Measurements from ENCODE around the gene TLR8.
"Not testable (repeated sequence)": the region's sequence is repeated elsewhere in the genome, so short reads cannot be mapped to it uniquely, and the experiment has no call there.

Gene TLR8

DNA sequence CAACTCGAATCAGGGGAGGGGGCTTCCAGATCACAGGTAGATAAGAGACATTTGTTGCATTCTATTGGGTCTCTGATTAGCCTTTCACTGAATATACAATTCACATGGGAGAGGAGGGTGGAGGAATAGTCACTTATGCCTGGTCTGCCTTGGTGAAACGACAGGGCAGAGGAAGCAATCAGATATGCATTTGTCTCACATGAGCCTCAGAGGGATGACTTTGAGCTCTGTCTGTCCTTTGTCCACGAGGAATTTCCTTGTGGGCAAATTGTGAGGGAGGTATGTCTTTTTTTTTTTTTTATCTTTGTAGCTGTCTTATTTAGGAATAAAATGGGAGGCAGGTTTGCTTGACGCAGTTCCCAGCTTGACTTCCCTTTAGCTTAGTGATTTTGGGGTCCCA is 40.0 kb downstream of the TLR8 start:
- no peak for DNase-seq (ENCODE audit: low read depth in 2 of 2)

DNA sequence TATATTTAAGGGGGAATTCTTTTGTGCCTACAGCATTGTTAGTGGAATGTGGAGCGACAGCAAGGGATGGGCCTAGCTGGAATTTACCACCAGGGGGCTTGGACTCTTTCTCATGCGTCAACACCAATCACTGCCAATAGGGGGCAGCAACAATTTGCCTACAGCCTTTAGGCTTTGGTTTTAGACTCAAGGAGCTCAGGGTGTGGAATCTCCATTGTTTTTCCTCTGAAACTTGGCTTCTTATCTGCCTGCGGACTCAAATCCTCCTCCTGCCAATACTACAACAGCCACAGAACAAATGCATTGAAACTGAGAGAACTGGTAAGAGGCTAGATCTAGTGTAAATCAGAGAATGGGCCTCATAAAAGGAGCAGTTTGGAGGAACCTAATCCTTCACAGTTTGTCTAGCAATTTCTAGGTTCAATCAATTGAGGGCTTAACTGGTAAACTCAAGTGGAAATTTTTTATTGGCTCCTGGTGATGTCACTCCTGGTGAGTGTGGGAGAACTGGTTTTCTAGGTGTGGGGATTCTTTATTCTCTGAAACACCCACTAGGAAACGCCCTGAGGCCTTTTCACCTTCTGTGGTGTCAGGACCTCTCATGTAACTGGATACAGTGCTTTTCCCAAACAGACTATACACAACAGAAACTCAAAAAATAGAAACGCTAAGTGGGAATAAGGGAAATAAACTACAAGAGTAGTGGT is 40.6 kb downstream of the TLR8 start:
- peak; percentile 45 to 49 for DNase-seq (ENCODE audit: low read depth in 2 of 2)

DNA sequence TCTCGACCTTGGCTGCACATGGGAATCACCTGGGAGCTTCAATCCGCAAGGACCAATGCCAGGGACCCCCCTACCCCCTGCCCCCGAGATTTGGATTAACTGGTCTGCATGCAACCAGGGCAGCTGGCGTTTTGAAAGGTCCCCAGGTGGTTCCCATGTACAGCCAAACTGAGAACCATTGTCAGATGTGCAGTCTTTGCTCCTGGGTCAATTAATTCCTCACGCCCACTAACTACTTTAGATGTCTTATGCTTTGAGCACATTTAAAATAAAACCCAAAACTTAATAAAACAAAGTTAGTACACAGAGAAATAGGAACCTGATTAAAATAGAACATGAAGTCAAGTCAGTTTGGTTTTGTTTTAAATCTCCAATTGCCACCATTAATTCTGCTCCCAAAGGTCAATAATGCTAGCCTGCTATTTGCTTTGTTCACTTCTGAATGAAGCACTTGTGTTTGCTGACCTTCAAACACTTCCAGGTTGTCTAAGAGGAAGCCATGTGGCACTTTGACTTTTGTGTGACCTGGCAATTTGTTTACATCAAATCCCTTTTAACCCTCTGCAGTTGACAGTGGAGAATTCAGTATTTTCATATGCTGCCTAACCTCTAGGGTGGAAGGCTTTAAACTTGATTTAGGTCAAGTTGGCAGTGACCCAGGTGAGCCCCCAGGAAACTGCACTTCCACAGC is 41.3 kb downstream of the TLR8 start:
- DNase-seq (ENCODE audit: low read depth in 2 of 2) = no peak

DNA sequence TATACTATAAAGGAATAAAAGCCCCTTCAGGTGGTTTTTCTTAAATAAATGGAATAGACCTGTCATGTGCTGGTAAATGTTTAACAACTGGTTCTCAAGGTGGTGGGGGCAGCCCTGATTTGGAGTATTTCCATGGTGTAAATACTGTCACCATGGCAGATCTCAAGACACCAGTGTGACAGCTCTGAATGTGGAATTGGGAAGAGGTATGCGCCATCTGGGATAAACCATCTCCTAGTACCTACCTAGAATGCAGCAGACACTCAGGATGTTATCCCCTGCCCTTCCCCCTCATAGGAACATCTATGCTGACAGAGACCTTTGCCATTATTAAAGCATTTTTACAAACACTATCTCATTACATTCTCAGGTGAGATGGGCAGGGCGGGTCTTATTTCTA is 42.1 kb downstream of the TLR8 start:
- no peak for DNase-seq (ENCODE audit: low read depth in 2 of 2)

DNA sequence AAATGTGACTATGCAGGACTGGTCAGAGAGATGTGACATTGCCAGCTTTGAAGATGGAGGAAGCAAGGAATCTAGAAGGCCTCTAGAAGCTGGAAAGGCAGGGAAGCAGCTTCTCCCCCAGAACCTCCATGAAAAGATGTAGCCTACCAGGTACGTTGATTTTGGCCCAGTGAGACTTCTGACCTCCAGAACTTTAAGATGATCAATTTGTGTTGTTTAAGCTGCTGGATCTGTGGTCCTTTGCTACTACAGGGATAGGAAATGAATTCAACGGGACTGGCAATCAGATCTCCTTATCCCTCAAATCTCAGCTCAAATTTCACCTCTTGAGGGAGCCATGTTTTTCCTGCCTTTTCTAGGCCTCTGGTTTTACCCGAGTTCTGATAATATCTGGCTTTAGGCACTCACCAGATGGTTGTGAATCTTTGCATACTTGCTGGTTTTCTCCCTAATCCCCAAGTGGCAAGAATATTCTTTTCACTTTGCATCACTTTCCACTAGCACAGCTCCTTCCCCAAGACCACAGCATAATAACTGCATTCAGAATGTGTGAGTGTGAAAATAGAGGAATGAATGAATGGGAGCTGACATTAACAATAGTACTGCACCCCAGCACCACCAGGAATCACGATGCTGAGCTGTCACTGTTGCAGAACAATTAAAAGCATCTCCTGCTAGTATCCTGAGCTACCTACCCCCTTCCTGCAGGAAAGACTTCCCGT is 42.9 kb downstream of the TLR8 start:
- DNase-seq (ENCODE audit: low read depth in 2 of 2) = no peak

DNA sequence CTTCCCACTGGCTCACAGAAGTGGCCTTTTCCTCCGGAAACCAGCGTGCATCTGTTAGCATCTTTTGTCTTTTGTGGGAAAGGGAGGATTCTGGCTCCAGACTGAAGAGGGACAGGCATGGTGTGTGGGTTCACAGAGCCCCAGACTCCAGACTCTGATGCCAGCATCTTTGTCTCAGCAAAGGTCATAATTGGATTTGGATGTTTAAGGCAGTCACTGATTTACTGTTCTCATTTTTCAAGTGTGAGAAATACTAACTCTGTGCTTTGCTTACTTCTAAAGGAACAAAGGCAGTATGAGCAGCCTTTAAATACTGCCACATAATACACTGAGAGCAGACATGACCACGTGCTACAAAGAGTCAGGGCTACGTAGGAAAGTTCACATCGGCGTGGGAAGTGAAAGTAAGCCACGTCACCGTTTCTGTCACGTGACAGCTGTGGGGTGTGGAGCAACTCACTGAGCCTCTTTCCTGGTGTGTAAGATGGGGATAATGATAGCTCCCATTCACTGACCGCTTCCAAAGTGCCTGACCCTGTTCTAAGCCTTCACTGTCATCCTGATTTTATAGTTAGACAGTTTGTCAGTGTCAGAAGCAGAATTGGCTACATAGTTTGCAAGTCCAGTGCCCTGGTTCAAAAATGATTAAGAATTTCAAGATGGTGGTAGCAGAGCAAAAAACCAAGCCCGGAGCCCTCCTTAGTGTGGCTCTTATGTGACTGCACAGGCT is 43.7 kb downstream of the TLR8 start:
- no peak for DNase-seq (ENCODE audit: low read depth in 2 of 2)

DNA sequence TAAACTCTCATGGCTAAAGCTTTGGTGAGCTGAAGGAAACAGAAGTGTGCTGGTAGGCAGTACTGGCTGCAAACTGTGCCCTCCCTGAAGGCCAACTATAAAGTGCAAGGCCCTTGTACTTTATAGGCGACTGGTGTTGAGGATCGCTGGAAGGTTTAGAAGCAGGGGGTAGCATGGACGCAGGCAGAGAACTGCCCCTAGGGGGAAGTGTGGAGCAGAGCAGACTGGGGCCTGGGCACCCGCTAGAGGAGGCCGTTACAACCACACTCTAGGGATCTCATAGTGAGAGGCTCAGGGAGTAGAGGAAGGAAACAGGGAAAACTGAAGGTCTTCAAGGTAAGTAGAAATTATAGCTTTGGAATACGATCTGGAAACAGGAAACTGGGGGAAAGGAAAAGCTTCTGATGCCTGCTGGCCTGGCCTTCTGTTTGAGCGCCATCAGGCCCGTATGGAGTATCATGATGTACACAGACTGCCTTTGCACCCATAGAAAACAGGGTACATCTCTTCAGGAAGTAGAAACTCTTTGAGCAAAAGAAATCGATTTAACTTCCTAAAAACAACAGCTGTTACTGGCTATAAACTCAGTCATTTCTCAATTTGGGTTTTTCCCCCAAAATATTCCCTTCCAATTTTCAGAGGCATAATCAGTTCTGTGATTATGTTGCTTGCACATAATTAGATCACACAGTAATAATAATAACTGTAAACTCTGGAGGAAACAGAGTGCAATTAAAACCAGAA is 44.6 kb downstream of the TLR8 start:
- no peak for DNase-seq (ENCODE audit: low read depth in 2 of 2)

DNA sequence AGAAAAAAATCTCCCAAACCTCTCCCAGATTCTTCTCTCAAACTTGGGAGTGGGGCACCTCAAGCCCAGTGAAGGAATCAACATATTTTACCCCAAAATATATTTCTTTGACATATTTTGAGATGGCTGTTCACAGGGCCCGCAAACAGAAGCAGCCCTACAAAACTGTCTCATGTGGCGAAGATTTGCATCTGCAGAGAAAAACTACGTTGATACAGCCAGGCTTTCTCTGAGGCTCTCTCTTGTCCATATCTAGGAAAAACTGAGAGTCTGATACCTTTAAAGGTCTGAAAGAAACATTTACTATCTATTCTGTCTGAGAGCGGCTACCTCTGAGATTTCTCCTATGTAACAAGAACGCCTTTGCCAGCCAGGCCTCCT is 45.2 kb downstream of the TLR8 start:
- DNase-seq (ENCODE audit: low read depth in 2 of 2) = no peak

DNA sequence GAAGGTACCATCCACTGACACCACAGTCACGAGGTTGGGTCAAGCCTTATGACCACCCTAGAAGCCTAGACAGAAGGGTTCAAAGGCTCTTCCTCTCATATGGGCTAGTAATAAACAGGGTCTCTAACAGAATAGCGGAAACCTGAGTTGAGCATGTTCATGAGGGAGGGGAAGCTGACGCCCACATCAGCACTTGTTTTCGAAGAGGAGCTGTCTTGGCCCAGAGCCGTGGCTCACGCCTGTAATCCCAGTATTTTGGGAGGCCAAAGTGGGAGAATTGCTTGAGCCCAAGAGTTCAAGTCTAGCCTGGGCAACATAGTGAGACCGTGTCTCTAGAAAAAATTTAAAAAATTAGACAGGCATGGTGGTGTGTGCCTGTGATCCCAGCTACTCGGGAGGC is 47.0 kb downstream of the TLR8 start:
- no peak for DNase-seq (ENCODE audit: low read depth in 2 of 2)

DNA sequence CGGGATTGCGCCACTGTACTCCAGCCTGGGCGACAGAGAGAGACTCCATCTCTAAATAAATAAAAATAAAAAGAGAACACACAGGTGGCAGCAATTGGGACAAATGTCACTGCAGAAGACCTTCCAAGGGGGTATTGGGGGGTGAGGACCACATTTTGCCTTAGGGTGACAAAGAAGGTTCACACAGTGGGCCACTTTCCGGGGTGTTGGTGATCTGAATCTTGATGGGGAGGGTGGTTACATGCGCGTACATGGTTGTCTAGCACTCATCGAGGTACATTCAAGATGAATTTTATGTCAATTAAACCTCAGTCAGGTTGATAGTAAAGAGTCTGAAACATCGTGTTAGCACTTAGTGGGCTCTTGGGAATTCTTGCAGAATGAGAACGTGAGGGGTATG is 48.0 kb downstream of the TLR8 start:
- DNase-seq (ENCODE audit: low read depth in 2 of 2) = no peak

DNA sequence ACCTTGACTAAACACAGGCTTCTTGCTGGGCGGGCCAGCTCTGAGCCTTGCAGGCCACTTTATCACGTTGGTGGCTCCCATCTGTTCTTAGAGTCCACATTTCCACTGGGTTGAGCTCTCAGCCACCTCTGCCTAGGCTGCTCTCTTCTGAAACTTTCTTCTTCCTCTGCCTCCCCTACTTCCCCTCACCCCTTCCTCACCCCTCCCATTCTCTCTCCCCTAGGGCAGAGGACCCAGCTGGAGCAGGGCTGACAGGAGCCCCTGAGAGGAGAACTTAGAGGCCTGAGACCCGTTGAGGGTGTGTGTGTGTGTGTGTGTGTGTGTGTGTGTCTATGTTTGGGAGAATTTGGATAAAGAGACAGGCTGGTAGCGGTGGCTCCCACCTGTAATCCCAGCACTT is 48.6 kb downstream of the TLR8 start:
- no peak for DNase-seq (ENCODE audit: low read depth in 2 of 2)

DNA sequence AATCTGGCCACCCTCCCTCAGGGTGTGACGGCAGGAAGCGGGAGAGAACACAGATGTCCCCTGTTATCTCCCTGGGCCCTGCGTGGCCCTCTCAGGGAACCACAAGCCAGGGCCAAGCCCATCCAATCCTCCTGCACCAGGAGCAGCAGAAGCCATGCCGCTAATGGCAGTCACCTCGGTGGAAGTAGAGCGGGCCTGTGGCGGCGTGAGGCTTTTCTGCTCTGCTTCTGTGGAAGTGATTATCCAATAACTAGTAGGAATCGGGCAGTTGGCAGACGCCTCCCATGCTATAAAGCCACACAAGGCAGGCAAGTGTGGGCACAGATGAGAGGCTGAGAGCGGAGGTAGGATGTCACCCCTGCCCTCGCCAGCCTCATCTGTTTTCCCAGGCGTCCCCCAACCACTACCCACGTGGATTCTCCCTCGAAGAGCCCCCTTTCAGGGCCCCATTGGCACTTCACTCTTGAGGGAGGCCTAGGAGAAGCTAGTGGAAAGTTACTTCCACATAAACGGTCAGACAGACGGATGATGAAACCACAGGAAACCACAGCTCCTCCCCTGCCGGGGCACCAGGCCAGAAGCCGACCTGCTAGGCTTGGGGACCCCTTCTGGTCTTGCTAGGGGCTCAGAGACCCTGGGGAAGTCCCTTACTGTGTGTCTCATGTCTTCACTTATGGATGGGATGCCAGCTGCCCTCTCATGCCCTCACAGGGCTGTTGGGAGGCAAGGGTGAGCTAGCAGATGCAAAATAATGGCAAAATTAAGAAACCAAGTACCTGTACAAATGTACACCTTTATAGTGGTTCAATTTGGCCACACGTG is 49.7 kb downstream of the TLR8 start:
- DNase-seq (ENCODE audit: low read depth in 2 of 2) = no peak

DNA sequence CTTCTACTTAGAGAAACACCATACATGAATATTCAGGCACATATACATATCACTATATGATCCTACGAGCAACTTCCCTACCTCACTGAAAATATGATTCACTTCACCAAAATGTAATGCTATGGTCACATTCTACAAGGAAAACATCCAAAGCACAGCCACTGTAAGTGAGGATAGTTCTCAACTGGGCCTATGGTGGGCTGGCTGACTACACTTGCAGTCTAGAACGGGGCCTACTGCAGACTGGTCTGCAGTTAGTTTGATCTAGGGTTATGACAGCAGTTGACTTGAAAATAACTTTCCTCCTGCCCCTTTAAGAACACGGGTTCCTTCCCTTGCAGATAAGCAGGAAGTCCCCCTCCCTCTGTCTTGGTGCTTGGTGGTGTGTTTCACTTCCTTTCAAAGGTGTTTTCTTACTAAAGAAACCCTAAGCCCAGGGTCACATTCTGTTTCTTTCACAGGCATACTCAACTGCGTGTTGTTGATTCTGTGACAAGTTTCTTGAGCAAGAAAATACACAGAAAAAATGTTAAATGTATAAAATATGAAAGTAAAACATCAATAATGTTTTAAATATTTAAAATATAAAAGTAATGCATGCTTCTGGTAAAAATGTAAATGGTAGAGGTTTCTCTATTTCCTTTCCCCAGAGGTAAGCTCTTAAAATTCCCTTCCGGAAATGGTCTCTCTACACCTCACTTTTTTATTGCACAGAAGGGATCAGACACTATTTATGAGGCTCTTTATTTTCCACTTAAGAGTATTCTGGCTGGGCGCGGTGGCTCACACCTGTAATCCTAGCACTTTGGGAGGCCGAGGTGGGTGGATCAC is 50.5 kb downstream of the TLR8 start:
- no peak for DNase-seq (ENCODE audit: low read depth in 2 of 2)

DNA sequence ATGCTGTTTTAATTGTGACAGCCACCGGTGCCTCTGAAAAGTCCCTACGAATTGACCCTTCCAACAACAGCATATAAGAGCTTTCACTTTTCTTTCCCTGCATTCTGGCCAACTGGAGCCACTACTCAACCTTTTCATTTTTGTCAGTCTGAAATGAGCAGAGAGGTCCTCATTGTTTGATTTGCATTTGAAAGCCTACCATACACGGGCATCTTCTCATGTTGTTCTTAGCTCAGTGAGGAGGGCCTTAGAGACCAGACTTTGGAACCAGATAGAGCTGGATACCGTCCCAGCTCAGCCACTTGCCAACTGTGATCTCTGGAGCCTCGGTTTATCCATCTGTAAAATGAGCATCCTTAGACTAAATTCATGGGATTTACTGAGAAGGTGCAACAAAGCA is 51.6 kb downstream of the TLR8 start:
- no peak for DNase-seq (ENCODE audit: low read depth in 2 of 2)

DNA sequence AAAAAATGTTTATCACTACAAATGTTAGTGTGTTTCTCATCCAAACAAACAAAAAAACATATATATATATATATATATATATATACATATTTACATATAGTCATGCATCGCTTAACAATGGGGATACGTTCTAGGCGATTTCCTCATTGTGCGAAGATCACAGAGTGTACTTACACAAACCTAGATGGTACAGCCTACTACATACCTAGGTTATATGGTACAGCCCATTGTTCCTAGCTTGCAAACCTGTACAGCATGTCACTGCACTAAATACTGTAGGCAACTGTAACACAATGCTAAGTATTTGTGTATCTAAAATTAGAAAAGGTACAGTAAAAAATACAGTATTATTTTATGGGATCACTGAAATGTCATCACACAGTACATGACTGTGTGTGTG is 52.0 kb downstream of the TLR8 start:
- DNase-seq (ENCODE audit: low read depth in 2 of 2) = no peak

DNA sequence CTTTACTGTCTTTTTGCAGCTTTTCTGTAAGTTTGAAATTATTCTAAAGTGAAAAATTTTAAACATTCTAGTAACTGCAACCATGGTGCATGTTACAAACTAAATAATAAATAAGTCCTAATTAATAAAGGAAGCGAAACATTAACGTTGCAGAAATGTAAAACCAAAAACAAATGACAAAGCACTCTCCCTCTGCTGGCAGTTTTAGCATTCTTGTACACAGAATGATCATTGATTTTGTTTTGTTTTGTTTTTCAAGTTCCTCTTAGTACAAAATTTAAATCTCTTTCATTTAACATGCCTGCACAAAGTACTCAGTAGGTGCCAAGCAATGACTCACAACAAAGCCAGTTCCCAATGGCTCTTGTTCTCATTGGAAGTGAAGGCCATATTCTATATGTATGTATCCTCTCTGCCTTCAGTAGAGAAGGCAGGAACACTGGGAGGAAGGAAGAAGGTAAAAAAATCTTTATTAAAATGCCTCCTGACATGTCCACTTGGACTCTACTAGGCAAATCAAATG is 54.8 kb downstream of the TLR8 start:
- DNase-seq (ENCODE audit: low read depth in 2 of 2) = no peak

DNA sequence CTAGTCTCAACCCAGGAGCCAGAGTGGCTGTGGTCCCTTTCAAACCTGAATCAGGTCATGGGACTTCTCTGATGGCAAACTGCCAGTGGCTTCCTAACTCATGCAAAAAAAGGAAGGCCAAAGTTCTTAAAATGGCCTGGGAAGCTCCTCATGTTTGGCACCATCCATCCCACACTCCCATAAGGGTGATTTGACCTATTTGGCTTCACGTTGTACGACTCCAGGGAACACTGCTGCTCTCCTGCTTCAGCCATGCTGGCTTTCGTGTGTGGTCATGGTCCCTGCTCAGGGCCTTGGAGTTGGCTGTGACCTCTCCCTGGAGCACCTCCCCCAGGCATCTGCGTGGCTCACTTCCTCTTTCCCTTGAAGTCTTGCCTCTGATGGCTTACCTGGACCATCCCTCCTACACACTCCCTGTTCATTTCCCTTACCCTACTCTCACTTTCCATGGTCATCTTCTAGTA is 55.7 kb downstream of the TLR8 start:
- DNase-seq (ENCODE audit: low read depth in 2 of 2) = no peak

DNA sequence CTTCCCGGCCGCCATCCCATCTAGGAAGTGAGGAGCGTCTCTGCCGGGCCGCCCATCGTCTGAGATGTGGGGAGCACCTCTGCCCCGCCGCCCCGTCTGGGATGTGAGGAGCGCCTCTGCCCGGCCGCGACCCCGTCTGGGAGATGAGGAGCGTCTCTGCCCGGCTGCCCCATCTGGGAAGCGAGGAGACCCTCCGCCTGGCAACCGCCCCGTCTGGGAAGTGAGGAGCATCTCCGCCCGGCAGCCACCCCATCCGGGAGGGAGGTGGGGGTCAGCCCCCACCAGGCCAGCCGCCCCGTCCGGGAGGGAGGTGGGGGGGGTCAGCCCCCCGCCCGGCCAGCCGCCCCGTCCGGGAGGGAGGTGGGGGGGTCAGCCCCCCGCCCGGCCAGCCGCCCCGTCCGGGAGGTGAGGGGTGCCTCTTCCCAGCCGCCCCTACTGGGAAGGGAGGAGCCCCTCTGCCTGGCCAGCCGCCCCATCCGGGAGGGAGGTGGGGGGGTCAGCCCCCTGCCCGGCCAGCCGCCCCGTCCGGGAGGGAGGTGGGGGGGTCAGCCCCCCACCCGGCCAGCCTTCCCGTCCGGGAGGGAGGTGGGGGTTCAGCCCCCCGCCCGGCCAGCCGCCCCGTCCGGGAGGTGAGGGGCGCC is 56.9 kb downstream of the TLR8 start:
- DNase-seq (ENCODE audit: low read depth in 2 of 2) = not testable (repeated sequence)
